ENCODE measurements around the gene ATG4D. TPM values are rescaled to one million over a fixed set of nuclear protein-coding genes. Genes with fewer than 3 reads are reported as not detected.

Gene ATG4D
- total and polyA plus RNA-seq, 2 experiments from 2014 or later, result 15.1 to 55.5 TPM

GRCh38 chr19:10553087-10553667, 9.5 kb downstream of the ATG4D start:
- ATAC-seq (no peak), DNase-seq (ENCODE audit: low spot score) (no peak)
- Histone ChIP-seq H3K4me2 (no peak overlapping the region), H3K4me3 (no peak overlapping the region), H3K27ac (ENCODE audit: low read depth) (no peak overlapping the region), H3F3A (replicated peaks; ENCODE audit: low read depth) (peaks cover 30% of the 10 kb centered on the region), H3K36me3 (ENCODE audit: insufficient read depth) (peaks cover 16% of the 10 kb centered on the region; the same call in 1 of the 2 replicates), H4K20me1 (replicated peaks; ENCODE audit: insufficient read depth) (peaks cover 8% of the 10 kb centered on the region), H3K27me3 (ENCODE audit: insufficient read depth) (no peaks in the 10 kb centered on the region), H2AFZ (no peak overlapping the region), H3K9me2 (ENCODE audit: insufficient read depth) (no peaks in the 10 kb centered on the region), H3K4me1 (ENCODE audit: insufficient read depth) (no peaks in the 10 kb centered on the region), H3K79me2 (replicated peaks; ENCODE audit: insufficient read depth) (no peaks in the 10 kb centered on the region)
- no peak overlapping the region for H3K4me3 Mint-ChIP-seq
- no peak for TF ChIP-seq CREB1 (CRISPR knock-in tag; IDR thresholded peaks at IDR 0.05; ENCODE audit: low read depth)
- no peaks in the 10 kb centered on the region for H3K4me1 Mint-ChIP-seq
- peaks cover 22% of the 10 kb centered on the region for H3K27me3 Mint-ChIP-seq (ENCODE audit: insufficient read depth, low read depth, poor library complexity)
- no peaks in the 10 kb centered on the region for H3K9me3 Mint-ChIP-seq
- peaks cover 87% of the 10 kb centered on the region for H3K36me3 Mint-ChIP-seq (ENCODE audit: low read depth)
- no peak overlapping the region for H3K27ac Mint-ChIP-seq

- no peaks in the 10 kb centered on the region for H3K9me3 Mint-ChIP-seq
- Histone ChIP-seq H3K79me2 (replicated peaks; ENCODE audit: insufficient read depth) (no peaks in the 10 kb centered on the region), H3K4me3 (no peak overlapping the region), H3K27me3 (ENCODE audit: insufficient read depth) (no peaks in the 10 kb centered on the region), H3K4me2 (no peak overlapping the region), H3F3A (replicated peaks; ENCODE audit: low read depth) (peaks cover 30% of the 10 kb centered on the region), H4K20me1 (replicated peaks; ENCODE audit: insufficient read depth) (peaks cover 8% of the 10 kb centered on the region), H2AFZ (no peak overlapping the region), H3K27ac (ENCODE audit: low read depth) (no peak overlapping the region), H3K36me3 (ENCODE audit: insufficient read depth) (peaks cover 16% of the 10 kb centered on the region; the same call in 1 of the 2 replicates), H3K4me1 (ENCODE audit: insufficient read depth) (no peaks in the 10 kb centered on the region), H3K9me2 (ENCODE audit: insufficient read depth) (no peaks in the 10 kb centered on the region)
- no peaks in the 10 kb centered on the region for H3K4me1 Mint-ChIP-seq
- ATAC-seq, result no peak
- DNase-seq (ENCODE audit: low spot score), result no peak
- H3K4me3 Mint-ChIP-seq, result no peak overlapping the region
- H3K27ac Mint-ChIP-seq, result no peak overlapping the region
- H3K27me3 Mint-ChIP-seq (ENCODE audit: insufficient read depth, low read depth, poor library complexity), result peaks cover 22% of the 10 kb centered on the region
- peaks cover 87% of the 10 kb centered on the region for H3K36me3 Mint-ChIP-seq (ENCODE audit: low read depth)
- TF ChIP-seq NANOG (IDR thresholded peaks at IDR 0.05; ENCODE audit: borderline replicate concordance) (no peak), CREB1 (CRISPR knock-in tag; IDR thresholded peaks at IDR 0.05; ENCODE audit: low read depth) (no peak), ZNF462 (CRISPR knock-in tag; IDR thresholded peaks at IDR 0.05) (no peak)
Measured at GRCh38 chr19:10553943-10554381, 10.3 kb downstream of the ATG4D start.

Data from GM23338 (cell line).